GM21381 (cell line): ENCODE results near the gene DNAH1.

Experiments used
- ATAC-seq: cut with Tn5 transposase; IDR thresholded peaks from one replicate; pipeline ENCODE4 v1.9.1; 2021; ENCODE audit warnings: mild to moderate bottlenecking, moderate library complexity; ENCODE audit not compliant: unreplicated experiment

Gene DNAH1

DNA sequence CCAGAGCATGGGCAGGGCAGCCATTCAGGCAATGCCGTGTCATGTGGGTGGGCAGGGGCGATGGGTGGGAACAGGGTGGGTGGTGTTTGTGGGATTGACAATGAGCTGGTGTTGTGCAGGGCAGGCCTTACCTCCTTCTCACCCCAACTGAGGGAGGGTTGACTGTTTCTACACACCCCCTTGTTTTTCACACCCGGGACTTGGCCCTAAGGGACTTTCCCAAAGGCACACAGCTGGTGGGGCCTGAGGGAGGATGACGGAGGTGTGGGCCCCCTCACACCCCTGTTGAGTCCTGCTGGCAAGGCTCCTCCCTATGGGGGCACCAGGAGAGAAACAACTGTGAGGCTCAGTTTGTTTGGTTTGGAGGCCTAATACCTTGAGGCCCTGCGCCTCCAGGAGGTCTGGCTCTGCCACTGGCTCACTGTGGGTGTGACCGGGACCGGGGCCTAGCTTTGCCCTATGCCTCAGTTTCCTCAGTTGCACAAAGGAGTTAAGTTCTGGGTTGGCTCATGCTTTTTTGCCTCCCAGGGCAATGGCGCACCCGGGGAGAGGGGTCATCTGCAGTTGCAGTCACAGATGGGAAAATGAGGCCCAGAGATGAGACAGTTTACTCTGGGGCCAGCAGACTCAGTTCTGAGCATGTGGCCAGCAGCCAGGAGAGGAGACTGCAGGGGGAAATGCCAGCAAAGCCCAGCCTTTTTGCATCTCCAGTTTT is 5.1 kb upstream of the DNAH1 start:
- no peak for ATAC-seq

DNA sequence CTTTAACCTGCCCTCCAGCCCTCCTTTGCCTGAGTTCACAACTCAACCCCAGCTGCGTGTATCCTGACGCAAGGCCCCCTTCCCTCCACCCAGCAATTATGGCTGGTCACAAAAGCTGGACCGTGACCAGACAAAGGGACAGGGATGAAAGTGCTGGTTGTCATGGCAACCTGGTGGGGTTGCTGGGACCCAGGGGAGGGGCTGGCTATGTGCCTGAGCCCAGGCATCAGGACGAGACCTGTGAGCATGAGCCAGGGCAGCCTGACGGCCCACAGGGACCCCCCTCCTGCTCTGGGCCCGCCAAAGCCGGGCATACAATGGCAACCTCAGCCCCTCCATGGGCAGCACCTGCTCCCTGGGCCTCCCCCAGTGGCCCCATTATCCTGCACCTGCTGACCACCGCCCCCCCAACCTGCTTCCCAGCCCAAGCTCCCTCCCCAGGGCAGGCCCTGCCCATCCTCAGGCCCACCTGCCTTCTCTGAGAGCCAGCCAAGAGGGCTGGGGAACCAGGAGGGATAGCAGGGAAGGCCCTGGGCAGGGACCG is 4.5 kb upstream of the DNAH1 start:
- ATAC-seq = no peak

DNA sequence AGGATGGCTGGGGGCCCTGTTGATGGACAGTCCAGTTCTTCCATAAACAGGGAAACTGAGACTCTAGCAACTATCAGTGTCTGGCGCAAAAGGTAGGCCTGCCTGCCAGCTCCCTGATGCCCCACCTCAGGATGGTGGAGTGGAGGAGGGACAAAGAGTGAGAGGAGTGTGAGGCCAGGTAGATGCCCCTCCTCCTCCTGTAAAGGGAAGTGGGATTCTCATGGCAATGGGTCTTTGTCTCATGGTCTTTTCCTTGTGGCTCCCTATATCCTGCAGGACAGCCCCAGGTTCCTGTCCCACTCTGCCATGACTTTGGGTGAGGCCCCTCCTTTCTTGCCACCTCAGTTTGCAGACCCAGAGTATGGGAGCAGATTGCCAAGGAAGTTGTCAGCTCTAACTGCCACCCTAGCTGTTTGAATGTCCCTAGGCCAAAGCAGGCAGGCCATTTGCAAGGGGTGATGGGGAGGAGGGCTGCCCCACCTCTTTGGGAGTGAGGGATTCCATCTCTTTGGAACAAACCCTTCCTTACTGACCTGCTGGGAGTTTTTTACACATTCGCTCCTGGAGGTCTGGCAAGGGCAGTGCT is 2.8 kb upstream of the DNAH1 start:
- peak; percentile 14 for ATAC-seq

DNA sequence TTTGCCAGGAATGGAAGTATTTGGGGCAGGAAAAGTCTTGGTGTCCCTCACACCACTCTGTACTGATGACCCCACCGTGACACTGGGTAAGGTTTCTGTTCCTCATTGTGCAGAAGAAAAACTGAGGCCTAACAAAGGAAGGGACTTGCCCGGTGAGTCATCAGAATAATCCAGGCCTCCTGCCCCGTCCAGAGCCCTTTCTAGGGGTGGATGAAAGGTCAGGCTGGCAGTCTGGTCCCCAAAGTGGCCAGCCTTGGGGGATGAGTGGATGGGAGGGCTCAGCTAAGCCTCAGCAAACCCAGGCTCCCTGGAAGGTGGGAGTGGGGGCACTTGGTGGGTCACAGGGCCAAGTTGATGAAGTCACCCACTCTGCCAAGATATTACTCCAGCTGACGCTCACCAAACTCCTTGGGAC is 2.3 kb upstream of the DNAH1 start:
- peak; percentile 86 for ATAC-seq

DNA sequence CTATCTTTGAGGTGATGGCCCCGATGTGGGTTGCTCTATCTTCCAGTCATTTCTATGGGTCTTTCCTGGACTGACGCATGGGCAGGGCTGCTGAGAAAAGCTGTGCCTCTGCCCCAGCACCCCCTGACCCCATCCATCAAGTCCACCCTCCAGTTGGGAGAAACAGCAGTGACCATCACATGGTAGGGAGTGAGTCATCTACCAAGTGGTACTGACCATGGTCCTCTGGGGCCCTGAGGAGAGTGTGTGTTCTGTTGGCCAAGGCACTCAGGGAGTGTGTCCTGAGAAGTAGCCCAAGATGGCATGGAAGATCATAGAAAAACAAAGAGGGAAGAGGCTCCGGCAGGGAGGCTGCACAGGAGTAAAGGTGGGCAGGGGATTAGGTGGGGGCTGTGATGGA is 1.6 kb upstream of the DNAH1 start:
- no peak for ATAC-seq

DNA sequence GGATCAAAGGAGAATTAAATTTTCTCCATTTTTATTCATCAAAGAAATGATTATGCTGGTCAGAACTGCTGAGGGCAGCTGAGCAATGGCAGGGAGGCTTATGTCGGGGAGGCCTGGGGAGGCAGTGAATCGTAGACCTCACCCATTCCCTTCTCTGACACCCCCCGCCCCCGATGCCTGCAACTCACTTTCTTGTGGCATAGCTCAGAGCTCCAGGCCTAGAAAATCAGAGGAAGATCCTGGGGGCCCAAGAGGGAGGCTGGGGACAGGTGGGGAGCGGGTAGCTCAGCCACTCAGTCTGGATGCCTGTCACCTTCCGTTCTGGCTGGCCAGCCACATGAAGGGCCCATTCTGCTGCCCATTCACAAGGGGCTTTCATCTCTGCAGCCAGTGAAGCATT is 1.1 kb upstream of the DNAH1 start:
- ATAC-seq = no peak

DNA sequence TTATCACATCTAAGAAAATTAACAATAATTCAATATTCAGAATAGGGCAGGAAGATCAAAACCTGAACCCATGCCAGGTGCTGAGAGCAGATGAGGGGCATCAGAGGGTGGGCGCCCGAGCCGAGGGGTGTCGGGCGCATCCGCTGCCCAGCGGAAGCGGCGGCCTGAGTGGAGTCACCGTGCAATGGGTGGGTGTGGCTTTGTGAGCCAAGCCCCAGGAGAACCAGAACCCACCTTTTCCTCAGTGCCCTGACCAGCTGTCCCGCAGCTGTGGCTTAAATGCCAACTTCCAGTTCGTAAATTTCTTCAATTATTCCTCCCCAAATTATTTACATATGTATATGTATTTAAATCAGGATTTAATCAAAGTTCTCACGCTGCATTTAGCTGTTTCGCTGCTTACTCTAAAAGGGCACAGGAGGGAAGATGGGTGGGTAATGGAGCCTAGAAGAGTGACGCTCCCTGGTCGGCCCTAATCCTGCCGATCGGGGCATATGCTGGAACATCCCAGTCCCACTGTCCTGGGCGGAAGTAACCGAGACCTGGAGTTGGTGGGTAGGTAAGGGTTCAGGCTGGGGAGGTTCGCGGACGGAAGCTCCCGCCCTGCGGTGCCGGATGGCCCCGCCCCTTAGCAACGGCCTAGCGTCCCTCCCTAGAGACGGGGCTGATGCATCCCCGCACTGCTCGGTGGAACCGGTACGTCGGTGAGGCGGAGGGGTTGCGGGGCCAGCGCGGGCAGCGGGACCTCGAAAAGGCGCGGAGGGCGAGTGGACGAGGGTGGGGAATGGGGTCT is 1.3 kb downstream of the DNAH1 start:
- ATAC-seq = no peak

DNA sequence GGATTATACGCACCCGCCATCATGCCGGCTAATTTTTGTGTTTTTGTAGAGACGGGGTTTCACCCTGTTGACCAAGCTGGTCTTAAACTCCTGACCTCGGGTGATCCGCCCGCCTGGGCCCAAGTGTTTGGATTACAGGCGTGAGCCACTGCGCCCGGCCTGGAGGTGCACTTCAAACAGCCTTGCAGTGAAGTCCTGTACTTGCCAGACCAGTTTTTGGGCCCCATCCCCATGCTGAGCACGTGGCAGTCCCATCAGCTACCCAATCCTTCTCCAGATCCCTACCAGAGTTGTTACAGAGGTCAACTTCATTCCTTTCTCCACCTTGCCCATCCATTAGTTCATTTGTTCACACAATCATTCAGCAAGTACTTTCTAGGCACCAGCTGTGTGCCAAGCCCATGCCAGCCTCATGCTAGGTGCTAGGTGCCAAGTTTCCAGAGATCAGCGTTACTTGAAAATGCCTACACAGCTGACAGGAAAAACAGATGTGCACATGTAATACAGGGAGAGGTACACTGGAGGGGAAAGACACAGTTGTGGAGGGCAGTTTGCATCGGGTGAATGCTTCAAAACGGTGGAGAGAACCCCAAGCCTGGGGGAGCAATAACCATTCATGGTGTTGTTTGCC is 2.2 kb downstream of the DNAH1 start:
- no peak for ATAC-seq

DNA sequence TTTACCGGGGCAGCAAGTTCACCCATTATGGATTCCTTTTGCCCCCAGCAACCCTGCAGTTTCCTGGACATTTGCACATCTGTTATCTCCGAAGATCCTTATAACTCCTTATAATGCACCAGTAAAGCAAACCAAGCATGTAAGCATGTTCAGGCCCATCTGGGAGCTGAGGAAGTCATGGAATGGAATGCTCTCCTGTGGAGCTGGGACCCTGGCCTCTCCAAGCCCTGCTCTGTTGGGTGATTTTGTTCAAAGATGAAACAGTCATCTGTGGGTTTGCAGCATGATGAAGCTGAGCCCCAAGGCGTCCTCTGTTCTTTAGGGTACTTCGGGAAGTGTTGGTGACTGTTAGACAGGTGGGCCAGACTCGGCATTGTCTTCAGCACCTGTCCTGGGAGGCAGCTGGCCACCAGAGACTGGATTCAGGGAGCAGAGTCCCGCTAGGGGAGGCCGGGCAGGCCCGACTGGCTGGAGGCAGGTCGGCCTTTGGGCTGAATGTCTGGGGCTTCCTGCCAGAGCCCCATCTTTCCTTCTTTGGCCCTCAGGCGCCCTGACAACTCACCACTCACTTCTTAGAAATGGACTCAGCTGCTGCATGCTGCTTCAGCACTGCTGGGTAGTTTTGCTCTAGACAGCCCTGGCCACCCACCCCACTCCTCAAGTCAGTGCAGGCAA is 3.9 kb downstream of the DNAH1 start:
- ATAC-seq = no peak

DNA sequence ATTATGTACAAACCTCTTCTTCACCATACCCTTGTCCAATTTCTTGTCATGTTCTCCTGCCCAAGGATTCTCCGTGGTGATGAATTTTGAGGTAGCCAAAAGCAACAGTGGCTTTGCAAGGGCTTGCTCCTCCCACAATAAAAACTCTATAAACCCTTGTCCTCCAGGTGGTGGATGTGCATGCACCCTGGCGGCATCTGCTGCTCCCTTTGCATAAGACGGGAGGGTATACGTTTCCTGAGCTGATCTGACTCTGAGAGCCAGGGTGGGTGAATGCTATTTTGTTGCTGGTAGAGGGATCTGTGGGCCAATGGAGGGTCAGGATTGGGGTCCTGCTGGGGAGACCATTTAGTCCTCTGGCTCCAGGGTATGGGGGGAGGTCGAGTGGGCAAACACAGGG is 5.4 kb downstream of the DNAH1 start:
- no peak for ATAC-seq

DNA sequence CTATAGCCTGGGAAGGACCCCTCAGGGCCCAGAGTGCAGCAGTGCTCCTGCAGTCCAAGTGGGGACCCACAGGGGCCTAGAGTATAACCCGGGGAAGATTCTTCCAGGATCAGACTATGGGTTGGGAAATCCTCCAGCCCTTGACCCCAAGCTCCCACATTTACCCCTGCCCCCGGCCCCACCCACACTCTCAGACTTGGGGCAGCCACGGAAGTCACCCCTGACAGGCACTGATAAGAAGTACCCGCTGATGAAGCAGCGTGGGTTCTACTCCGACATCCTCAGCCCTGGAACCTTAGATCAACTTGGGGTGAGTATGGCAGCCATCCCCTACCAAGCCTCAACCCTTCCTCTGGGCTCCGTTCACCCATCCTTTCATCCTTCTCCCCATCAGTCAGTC is 6.3 kb downstream of the DNAH1 start:
- no peak for ATAC-seq

DNA sequence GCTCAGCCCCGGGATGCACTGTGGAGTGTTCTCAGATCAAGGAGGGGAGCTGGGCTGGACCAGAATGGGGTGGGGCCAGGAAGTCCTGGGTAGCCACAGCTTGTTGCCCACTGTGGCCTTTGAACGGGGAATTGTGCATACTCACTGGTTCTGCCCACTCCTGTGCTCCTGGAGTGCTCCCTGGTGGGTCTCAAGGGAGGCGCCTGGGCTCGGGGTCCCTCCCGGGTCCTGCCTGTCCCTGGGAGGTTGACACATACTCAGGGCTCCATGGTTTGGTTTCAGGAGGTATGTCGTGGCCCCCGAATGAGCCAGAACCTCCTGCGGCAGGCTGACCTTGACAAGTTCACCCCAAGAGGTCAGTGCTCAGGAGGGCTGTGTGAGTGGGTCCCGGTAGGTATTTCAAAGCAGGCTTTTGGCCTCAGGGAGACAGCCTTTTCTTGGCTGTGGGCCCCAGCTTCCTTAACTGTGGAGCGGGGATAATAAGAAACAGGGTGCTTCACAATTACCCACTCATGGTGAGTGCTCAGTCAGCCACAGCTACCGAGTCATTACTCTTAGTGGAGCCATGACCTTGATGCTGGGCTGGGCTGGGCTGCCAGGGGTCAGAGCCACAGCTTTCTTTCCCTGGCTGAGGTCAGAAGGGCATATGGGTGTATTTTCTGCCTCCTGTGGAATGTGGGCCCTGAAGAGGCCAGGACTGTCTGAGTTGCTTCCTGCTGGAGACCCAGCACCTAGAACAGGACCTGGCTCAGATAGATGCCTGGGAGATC is 7.6 kb downstream of the DNAH1 start:
- no peak for ATAC-seq

DNA sequence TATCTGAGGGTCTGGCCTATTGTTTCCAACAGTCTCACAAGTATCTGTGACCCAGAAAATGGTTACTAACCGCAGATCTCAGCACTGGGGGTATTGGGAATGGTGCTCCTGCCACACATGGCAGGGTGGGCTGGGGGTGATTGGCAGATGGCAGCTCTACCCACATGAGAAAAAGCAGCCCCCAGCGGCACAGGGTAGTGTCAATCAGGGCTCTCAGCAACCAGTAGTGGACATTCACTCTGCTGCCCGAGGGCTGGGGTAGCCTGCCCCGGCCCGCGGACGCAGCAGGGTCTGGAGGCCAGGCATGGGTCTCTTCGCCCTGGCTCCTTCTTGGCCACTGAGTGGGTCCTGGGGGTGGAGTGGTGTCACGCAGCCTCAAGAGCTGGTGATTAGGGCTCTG is 8.6 kb downstream of the DNAH1 start:
- ATAC-seq = no peak

DNA sequence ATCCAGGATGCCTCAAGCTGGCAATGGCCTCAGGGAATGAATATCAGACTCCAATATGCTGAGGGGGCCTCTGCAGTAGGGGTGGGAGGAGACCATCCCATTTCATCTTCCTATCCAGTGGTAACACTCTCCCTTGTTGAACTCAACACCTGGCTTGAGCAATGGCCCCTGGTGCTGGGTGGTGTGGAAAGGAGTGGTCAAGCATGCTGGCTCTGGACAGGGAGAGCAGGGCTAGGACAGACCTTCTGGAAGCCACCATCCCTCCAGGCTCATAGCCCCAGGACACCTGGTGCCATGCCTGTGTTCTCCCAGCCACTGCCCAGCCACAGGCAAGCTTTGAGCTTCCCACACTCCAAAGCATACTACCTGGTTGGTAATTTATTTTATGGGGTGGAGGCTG is 9.6 kb downstream of the DNAH1 start:
- no peak for ATAC-seq

DNA sequence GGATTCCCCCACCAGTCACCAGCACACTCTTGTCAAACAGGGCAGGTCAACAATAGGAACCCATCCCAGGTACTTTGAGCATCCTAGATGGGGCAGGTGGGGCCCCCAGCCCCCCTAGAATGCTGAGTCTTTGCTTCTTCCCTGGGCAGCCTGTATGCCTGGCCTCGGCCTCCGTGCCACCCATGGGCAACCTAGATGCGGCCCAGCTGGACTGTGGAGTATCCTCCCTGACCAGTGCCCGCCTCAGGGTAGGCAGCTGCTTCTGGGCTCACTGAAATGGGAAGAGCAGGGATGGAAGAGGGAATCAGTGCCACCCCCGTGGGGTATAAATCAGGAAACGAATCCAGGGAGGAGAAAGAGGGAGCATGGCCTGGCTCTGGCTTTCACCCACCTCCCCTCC is 10.9 kb downstream of the DNAH1 start:
- ATAC-seq = no peak

DNA sequence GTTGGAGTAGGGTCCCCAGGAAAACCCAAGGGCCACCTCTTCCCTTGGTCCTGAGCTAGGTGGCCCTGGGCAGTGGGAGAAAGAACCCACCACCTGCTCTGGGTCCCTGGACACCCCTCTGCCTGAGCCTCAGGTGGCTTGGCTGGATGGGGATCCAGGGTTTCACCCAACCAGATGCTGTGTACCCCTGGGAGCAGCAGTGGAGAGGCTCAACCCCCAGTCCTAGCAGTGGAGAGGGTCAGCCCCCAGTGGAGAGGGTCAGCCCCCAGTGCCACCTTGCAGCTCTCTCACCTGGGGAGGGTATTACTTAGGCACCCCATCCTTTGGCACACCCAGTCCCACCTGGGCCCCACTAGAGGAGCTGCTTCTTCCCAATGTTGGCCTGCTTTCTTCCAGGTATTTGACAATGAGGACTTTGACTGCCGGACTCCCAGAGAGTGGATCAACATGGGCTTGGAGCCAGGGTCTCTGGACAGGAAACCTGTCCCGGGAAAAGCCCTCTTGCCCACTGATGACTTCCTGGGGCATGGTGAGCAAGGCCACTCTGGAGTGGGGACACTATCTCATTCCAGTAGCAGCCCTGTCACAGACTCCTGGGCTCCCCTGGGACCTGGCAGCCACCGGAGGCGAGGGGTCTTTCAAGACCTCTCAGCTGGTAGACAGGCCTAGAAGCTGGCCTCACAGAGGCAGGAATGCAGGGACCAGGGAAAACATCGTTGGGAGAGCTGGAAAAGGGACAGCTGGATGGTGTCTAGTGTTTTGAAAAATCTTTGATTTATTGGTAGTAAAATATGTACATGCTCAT is 11.6 kb downstream of the DNAH1 start:
- no peak for ATAC-seq

DNA sequence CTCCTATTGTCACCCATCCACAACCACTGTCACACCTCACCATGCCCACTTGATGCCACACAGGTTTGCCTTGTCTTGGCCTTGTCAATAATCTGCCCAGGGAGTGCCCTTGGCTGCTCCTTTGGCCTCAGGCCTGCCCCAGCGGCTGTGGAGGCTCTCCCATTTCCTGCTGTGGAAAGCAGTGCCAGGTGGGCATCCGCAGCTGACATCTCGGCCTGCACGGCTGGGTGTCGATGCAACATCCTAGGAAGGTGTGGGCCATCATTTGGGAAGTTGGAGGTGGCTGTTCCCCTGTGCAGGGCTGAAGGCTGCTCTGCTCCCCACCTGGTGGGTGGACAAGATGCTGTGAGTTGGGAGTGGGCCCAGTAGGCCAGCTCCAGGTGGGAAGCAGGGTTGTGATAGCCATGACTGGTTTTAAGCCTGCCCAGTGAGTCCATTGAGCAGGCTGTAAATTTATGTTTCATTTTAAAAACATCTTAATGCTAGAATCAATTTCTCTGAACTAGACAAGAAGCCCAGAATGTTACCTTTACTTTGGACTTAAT is 12.5 kb downstream of the DNAH1 start:
- ATAC-seq = no peak

DNA sequence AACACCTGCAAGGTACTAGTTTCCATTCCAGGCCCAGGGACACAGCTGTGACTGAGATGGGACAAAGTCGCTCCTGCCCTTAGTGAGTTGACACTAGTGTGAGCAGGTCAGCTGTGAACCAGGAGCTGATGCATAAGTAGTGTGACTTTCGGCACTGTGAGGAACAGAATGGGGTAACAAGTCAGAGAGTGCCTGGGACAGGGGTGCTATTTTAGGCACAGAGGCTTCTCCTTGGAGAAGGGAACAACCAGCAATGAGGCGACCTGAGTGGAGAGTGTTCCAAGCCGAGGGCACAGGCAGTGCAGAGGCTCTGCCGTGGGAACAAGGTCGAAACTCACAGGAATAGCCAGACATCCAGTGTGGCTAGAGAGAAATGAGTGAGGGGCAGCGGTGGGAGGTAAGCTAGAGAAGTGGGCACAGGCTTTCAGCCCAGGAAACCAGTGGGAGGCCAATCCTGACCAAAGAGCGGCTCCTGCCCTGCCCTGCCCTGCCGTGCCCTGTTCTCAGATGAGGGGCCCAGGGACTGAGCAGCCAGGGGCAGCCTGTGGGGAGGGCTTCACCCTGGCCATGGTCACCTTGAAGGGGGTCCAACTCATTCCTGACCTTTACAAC is 14.2 kb downstream of the DNAH1 start:
- no peak for ATAC-seq

DNA sequence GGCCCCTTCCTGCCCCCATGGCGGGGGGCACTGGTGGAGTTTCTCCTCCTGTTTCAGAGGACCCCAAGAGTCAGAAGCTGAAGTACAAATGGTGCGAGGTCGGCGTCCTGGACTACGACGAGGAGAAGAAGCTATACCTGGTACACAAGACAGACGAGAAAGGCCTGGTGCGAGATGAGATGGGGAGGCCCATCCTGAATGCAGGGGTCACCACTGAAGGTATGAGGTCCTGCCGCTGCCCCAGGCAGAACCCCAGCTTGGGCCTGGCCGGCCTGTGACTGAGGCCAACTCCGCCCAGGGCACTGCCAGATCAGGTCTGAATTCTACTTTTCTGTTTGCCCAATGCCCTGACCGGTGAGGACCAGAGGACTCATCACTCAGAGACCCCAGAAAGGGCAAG is 15.0 kb downstream of the DNAH1 start:
- ATAC-seq = no peak
